B cell (primary cell): ENCODE data around the gene TSPAN15. TPM values are rescaled to one million over a fixed set of nuclear protein-coding genes. Genes with fewer than 3 reads are reported as not detected.

Experiments used
- ATAC-seq: fragments of 200-7000 bp; cut with Tn5 transposase; one replicate; pipeline ENCODE4 v1.10.0; 2021; ENCODE audit warnings: low read depth, mild to moderate bottlenecking, moderate number of reproducible peaks, moderate library complexity
- CTCF ChIA-PET: fragments of 350-600 bp; sonication (Branson Sonifier 250); formaldehyde crosslinking; loops from one replicate; lab custom pipeline; 2021; ENCODE audit warnings: antibody characterized with exemption, inconsistent platforms; lab: Charles Lee
- POLR2A ChIA-PET: fragments of 350-600 bp; sonication (Branson Sonifier 250); formaldehyde crosslinking; loops from one replicate; lab custom pipeline; 2021; ENCODE audit warnings: antibody characterized with exemption; lab: Charles Lee
- DNase-seq: peaks from one replicate; pipeline ENCODE4 v3.0.0; 2013
- H2AFZ ChIP-seq: 2 replicates; pipeline ENCODE4 v1.6.1; 2012; ENCODE audit warnings: mild to moderate bottlenecking, low read depth, low read length; ENCODE audit not compliant: insufficient read depth, poor library complexity, severe bottlenecking
- H3K27ac ChIP-seq, 2 donors: 1 replicate in 1 of 2; 2 replicates in 1 of 2; pipeline ENCODE4 v1.5.1; 2012 to 2013; ENCODE audit warnings: low read length in 2 of 2, mild to moderate bottlenecking in 2 of 2, moderate library complexity in 1 of 2
- H3K27me3 ChIP-seq, 4 experiments: fragments of 200-600 bp in 1 of 4; sonication (generic) in 1 of 4; replicated peaks in 1 of 4; 1 replicate in 2 of 4; 2 replicates in 2 of 4; pipeline versions ENCODE4 v1.6.1 to v1.7.0; 2013 to 2016; ENCODE audit warnings: low read length in 3 of 4, mild to moderate bottlenecking in 2 of 4, mixed read lengths in 1 of 4, moderate library complexity in 1 of 4; ENCODE audit not compliant: insufficient read depth in 4 of 4, control insufficient read depth in 3 of 4; ENCODE audit errors: control extremely low read depth in 1 of 4
- H3K36me3 ChIP-seq, 2 experiments: replicated peaks in 1 of 2; 1 replicate in 1 of 2; 2 replicates in 1 of 2; pipeline versions ENCODE4 v1.6.1 to v1.7.1; 2013; ENCODE audit warnings: low read length in 1 of 2; ENCODE audit not compliant: insufficient read depth in 2 of 2, control insufficient read depth in 1 of 2; ENCODE audit errors: control extremely low read depth in 1 of 2, extremely low read depth in 1 of 2
- H3K4me1 ChIP-seq, 2 donors: fragments of 200-600 bp in 1 of 2; sonication (generic) in 1 of 2; 1 replicate in 1 of 2; 2 replicates in 1 of 2; pipeline versions ENCODE4 v1.5.1 to v1.6.1; 2013 to 2017; ENCODE audit warnings: low read length in 2 of 2; ENCODE audit not compliant: control insufficient read depth in 2 of 2, insufficient read depth in 2 of 2
- H3K4me2 ChIP-seq: replicated peaks from 2 replicates; pipeline ENCODE3; 2012; ENCODE audit warnings: mild to moderate bottlenecking, low read depth, low read length; ENCODE audit not compliant: poor library complexity, severe bottlenecking
- H3K4me3 ChIP-seq, 5 experiments: fragments of 200-600 bp in 1 of 5; sonication (generic) in 1 of 5; 1 replicate in 3 of 5; 2 replicates in 2 of 5; pipeline versions ENCODE4 v1.5.1 to v1.7.0; 2011 to 2016; ENCODE audit warnings: low read length in 4 of 5, mild to moderate bottlenecking in 4 of 5, low read depth in 2 of 5, control low read depth in 1 of 5, moderate library complexity in 1 of 5; ENCODE audit not compliant: insufficient read depth in 1 of 5; ENCODE audit errors: control extremely low read depth in 1 of 5, extremely low read depth in 1 of 5
- H3K79me2 ChIP-seq: fragments of 200-600 bp; sonication (generic); one replicate; pipeline ENCODE4 v1.6.0; 2016; ENCODE audit warnings: low read length; ENCODE audit not compliant: control insufficient read depth, insufficient read depth
- H3K9ac ChIP-seq: fragments of 200-600 bp; sonication (generic); 2 replicates; pipeline ENCODE4 v1.6.1; 2017; ENCODE audit warnings: mild to moderate bottlenecking, low read length, moderate library complexity
- H3K9me3 ChIP-seq, 3 donors: one replicate each; pipeline versions ENCODE4 v1.6.1 to v1.7.1; 2013; ENCODE audit warnings: low read length in 2 of 3; ENCODE audit not compliant: control insufficient read depth in 2 of 3, insufficient read depth in 1 of 3; ENCODE audit errors: control extremely low read depth in 1 of 3
- H4K20me1 ChIP-seq: 2 replicates; pipeline ENCODE4 v1.6.0; 2012; ENCODE audit warnings: mild to moderate bottlenecking, low read length; ENCODE audit not compliant: insufficient read depth, control insufficient read depth, poor library complexity, severe bottlenecking
- H3K27ac Mint-ChIP-seq: one replicate; pipeline ENCODE4 v1.8.0; 2021; ENCODE audit warnings: mixed read lengths
- H3K27me3 Mint-ChIP-seq: one replicate; pipeline ENCODE4 v1.8.0; 2021; ENCODE audit warnings: mixed read lengths
- H3K4me1 Mint-ChIP-seq: one replicate; pipeline ENCODE4 v1.8.0; 2021; ENCODE audit warnings: mixed read lengths
- H3K4me3 Mint-ChIP-seq: one replicate; pipeline ENCODE4 v1.8.0; 2021; ENCODE audit warnings: mixed read lengths
- H3K9me3 Mint-ChIP-seq: one replicate; pipeline ENCODE4 v1.8.0; 2022; ENCODE audit warnings: mixed read lengths; ENCODE audit not compliant: insufficient read depth
- CTCF ChIP-seq: fragments of 200-600 bp; IDR thresholded peaks from one replicate; pipeline ENCODE4 v1.8.0; 2022; ENCODE audit warnings: antibody characterized with exemption, mild to moderate bottlenecking
- EZH2 ChIP-seq: IDR thresholded peaks from 2 replicates; pipeline ENCODE4 v1.6.1; 2012; ENCODE audit warnings: borderline replicate concordance, low read depth, mild to moderate bottlenecking, moderate library complexity, low read length; ENCODE audit not compliant: insufficient read depth, poor library complexity, severe bottlenecking
- WGBS: methylation state at CpG from one replicate; pipeline ENCODE4 v1.1.5; 2013; ENCODE audit warnings: missing lambda C conversion rate; ENCODE audit not compliant: insufficient coverage; 5-methylcytosine and 5-hydroxymethylcytosine counted together
- intact Hi-C: fragments of 100-400 bp; cut with micrococcal nuclease; formaldehyde crosslinking; loops from one replicate; pipeline ENCODE4 v1.10.0; 2022
- polyA plus RNA-seq: library from polyadenylated mRNA; depleted of rRNA; stranded (reverse); fragments of >200 nt; gene quantifications from 2 replicates; pipeline ENCODE4 v1.2.3, GENCODE V29; 2012
- total RNA-seq, 2 donors: library from RNA; stranded (reverse); fragments of 120-200 nt in 1 of 2; gene quantifications; 1 replicate in 1 of 2; 2 replicates in 1 of 2; pipeline versions ENCODE4 v1.2.3 to v1.2.4, GENCODE V29; 2013 to 2022

TSPAN15 gene
- total and polyA plus RNA-seq, 2 donors (not counting 1 experiment from before 2014, with no cell fraction given): 0.13 to 0.52 TPM

- no peak overlapping the region for H2AFZ ChIP-seq
- Mint-ChIP-seq H3K4me3 (no peak overlapping the region), H3K9me3 (peaks cover 15% of the 10 kb centered on the region), H3K27me3 (peaks cover 41% of the 10 kb centered on the region), H3K4me1 (no peaks in the 10 kb centered on the region), H3K27ac (no peak overlapping the region)
- no peak for TF ChIP-seq EZH2
- TF ChIP-seq CTCF: no peak
- WGBS: no CpG with 5 or more reads among the region's 1 CpG
- no peaks in the 10 kb centered on the region for H4K20me1 ChIP-seq
- ChIA-PET POLR2A (no interaction called here), CTCF (no interaction called here)
- H3K27me3 ChIP-seq: peaks cover 0 to 13% (median 0%) of the 10 kb centered on the region in 4 experiments
- peaks cover 0 to 26% (median 17%) of the 10 kb centered on the region in 3 donors for H3K9me3 ChIP-seq
- no peak overlapping the region for H3K27ac ChIP-seq
- DNase-seq (no peak), ATAC-seq (no peak)
- no peak overlapping the region for H3K4me2 ChIP-seq
- H3K79me2 ChIP-seq: no peaks in the 10 kb centered on the region
- no peaks in the 10 kb centered on the region for H3K4me1 ChIP-seq
- H3K4me3 ChIP-seq: no peak overlapping the region
- H3K9ac ChIP-seq: no peak overlapping the region
- no peaks in the 10 kb centered on the region for H3K36me3 ChIP-seq
- intact Hi-C loops: no loop called here
Measured at GRCh38 chr10:69552268-69552667, 101.0 kb downstream of the TSPAN15 start.

GRCh38 chr10:69553328-69553727 is 102.1 kb downstream of the TSPAN15 start:
- H3K4me3 ChIP-seq: no peak overlapping the region
- no peak overlapping the region for H3K27ac Mint-ChIP-seq
- TF ChIP-seq CTCF (no peak), EZH2 (no peak)
- ATAC-seq: no peak
- no peak overlapping the region for H3K4me2 ChIP-seq
- no peak overlapping the region for H3K4me3 Mint-ChIP-seq
- H2AFZ ChIP-seq: no peak overlapping the region
- peaks cover 0 to 26% (median 16%) of the 10 kb centered on the region in 3 donors for H3K9me3 ChIP-seq
- no peaks in the 10 kb centered on the region for H3K4me1 Mint-ChIP-seq
- 86% methylated on average over 4 of the region's 4 CpGs for WGBS
- peaks cover 15% of the 10 kb centered on the region for H3K9me3 Mint-ChIP-seq
- intact Hi-C loops: no loop called here
- no peak overlapping the region for H3K9ac ChIP-seq
- H3K27ac ChIP-seq: no peak overlapping the region
- H3K36me3 ChIP-seq: no peaks in the 10 kb centered on the region
- POLR2A ChIA-PET: no interaction called here
- H3K79me2 ChIP-seq: no peaks in the 10 kb centered on the region
- DNase-seq: no peak
- no peaks in the 10 kb centered on the region for H4K20me1 ChIP-seq
- peaks cover 0 to 13% (median 0%) of the 10 kb centered on the region in 4 experiments for H3K27me3 ChIP-seq
- H3K27me3 Mint-ChIP-seq: peaks cover 38% of the 10 kb centered on the region
- H3K4me1 ChIP-seq: no peaks in the 10 kb centered on the region
- CTCF ChIA-PET: no interaction called here
